ENCODE data around the gene NSF.

Gene NSF

GRCh38 chr17:46730679-46731078 is 140.2 kb downstream of the NSF start:
- no peak overlapping the region for H3K27ac ChIP-seq
- TF ChIP-seq CTCF (IDR thresholded peaks at IDR 0.05), result no peak
- no peak for TF ChIP-seq ZFX (IDR thresholded peaks at IDR 0.05; ENCODE audit: borderline replicate concordance)

GRCh38 chr17:46732160-46732559 is 141.7 kb downstream of the NSF start:
- TF ChIP-seq CTCF (IDR thresholded peaks at IDR 0.05), result no peak
- TF ChIP-seq ZFX (IDR thresholded peaks at IDR 0.05; ENCODE audit: borderline replicate concordance), result no peak
- no peak overlapping the region for H3K27ac ChIP-seq

GRCh38 chr17:46732754-46733398 is 142.4 kb downstream of the NSF start:
- no peak for TF ChIP-seq CTCF (IDR thresholded peaks at IDR 0.05)
- TF ChIP-seq ZFX (IDR thresholded peaks at IDR 0.05; ENCODE audit: borderline replicate concordance), result no peak
- no peak overlapping the region for H3K27ac ChIP-seq

- TF ChIP-seq ZFX (IDR thresholded peaks at IDR 0.05; ENCODE audit: borderline replicate concordance) (no peak), CTCF (IDR thresholded peaks at IDR 0.05) (no peak)
- H3K27ac ChIP-seq, result no peak overlapping the region
These were observed 143.5 kb downstream of the NSF start for GRCh38 chr17:46733837-46734475.

GRCh38 chr17:46736100-46736499 is 145.6 kb downstream of the NSF start:
- no peak for TF ChIP-seq ZFX (IDR thresholded peaks at IDR 0.05; ENCODE audit: borderline replicate concordance)
- TF ChIP-seq CTCF (IDR thresholded peaks at IDR 0.05), result no peak
- no peak overlapping the region for H3K27ac ChIP-seq

GRCh38 chr17:46737326-46737725 is 146.9 kb downstream of the NSF start:
- TF ChIP-seq CTCF (IDR thresholded peaks at IDR 0.05) (no peak), ZFX (IDR thresholded peaks at IDR 0.05; ENCODE audit: borderline replicate concordance) (no peak)
- H3K27ac ChIP-seq, result no peak overlapping the region

- H3K27ac ChIP-seq, result no peak overlapping the region
- no peak for TF ChIP-seq CTCF (IDR thresholded peaks at IDR 0.05)
- no peak for TF ChIP-seq ZFX (IDR thresholded peaks at IDR 0.05; ENCODE audit: borderline replicate concordance)
These were observed 148.1 kb downstream of the NSF start for GRCh38 chr17:46738544-46738943.
